ENCODE measurements around the gene TLL2.

TLL2 gene

GRCh38 chr10:96415891-96416554 lies 97.7 kb downstream of the TLL2 start:
- TF ChIP-seq, protein P1, sequence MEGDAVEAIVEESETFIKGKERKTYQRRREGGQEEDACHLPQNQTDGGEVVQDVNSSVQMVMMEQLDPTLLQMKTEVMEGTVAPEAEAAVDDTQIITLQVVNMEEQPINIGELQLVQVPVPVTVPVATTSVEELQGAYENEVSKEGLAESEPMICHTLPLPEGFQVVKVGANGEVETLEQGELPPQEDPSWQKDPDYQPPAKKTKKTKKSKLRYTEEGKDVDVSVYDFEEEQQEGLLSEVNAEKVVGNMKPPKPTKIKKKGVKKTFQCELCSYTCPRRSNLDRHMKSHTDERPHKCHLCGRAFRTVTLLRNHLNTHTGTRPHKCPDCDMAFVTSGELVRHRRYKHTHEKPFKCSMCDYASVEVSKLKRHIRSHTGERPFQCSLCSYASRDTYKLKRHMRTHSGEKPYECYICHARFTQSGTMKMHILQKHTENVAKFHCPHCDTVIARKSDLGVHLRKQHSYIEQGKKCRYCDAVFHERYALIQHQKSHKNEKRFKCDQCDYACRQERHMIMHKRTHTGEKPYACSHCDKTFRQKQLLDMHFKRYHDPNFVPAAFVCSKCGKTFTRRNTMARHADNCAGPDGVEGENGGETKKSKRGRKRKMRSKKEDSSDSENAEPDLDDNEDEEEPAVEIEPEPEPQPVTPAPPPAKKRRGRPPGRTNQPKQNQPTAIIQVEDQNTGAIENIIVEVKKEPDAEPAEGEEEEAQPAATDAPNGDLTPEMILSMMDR (IDR thresholded peaks at IDR 0.05; ENCODE audit: insufficient read depth, missing control alignments): no peak
- no peak for FAIRE-seq
- no peak for DNase-seq (ENCODE audit: insufficient read length, low spot score)

- DNase-seq (ENCODE audit: insufficient read length, low spot score) (no peak), FAIRE-seq (no peak)
- TF ChIP-seq, protein P1 (IDR thresholded peaks at IDR 0.05; ENCODE audit: insufficient read depth, missing control alignments): no peak
Observed at GRCh38 chr10:96415150-96415890, 98.4 kb downstream of the TLL2 start.

- DNase-seq (ENCODE audit: insufficient read length, low spot score): no peak
- FAIRE-seq: no peak
- TF ChIP-seq, protein P1 (IDR thresholded peaks at IDR 0.05; ENCODE audit: insufficient read depth, missing control alignments): no peak
Observed at GRCh38 chr10:96414303-96414702, 99.4 kb downstream of the TLL2 start.

- no peak for DNase-seq (ENCODE audit: insufficient read length, low spot score)
- no peak for FAIRE-seq
- TF ChIP-seq, protein P1 (IDR thresholded peaks at IDR 0.05; ENCODE audit: insufficient read depth, missing control alignments): no peak
Observed at GRCh38 chr10:96413151-96413787, 100.5 kb downstream of the TLL2 start.

DNA sequence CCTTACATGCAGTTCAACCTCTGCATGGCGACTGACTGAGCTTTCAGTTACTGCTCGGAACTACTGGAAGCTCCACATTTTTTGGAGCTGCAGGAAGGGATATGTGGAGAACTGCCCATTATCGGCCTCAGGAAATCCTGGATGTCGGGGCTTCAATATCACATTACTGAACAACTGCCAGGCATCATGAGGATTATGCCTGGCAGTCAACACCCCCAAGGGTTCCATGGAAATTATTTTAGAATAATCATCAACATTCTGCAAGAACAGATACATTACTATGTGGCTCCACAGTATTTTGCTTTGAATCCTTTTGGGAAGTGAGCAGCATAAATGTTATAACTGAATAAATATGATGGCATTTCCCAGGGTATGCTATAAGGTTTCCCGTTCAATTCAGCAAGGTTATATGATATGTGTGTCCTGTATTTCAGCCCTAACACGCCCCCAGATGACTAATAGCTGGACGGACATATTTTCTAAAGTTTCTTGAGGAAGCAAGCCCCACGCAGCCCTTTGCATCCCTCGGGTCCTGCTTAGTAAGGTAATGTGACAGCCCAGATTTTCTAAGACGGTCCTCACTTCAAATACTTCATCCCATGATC lies 101.9 kb downstream of the TLL2 start:
- FAIRE-seq (no peak), DNase-seq (ENCODE audit: insufficient read length, low spot score) (no peak)
- TF ChIP-seq, protein P1 (IDR thresholded peaks at IDR 0.05; ENCODE audit: insufficient read depth, missing control alignments): no peak

- FAIRE-seq (no peak), DNase-seq (ENCODE audit: insufficient read length, low spot score) (no peak)
- TF ChIP-seq, protein P1 (IDR thresholded peaks at IDR 0.05; ENCODE audit: insufficient read depth, missing control alignments): no peak
Observed at GRCh38 chr10:96410296-96410695, 103.4 kb downstream of the TLL2 start.
